Endothelial cell of umbilical vein (primary cell): ENCODE results near the gene PRKAG2. TPM values are rescaled to one million over a fixed set of nuclear protein-coding genes. Genes with fewer than 3 reads are reported as not detected.

Experiments used
- BruUV-seq: library from RNA; stranded (reverse); fragments of 400-500 nt; replicated peaks from 2 replicates; lab custom pipeline; 2021; lab: Mats Ljungman, UMichigan
- CTCF ChIA-PET: fragments of 300-600, 350-600 bp; sonication (Branson Sonifier 250); formaldehyde crosslinking; loops from one replicate; lab custom pipeline; 2021; ENCODE audit warnings: antibody characterized with exemption, inconsistent platforms; lab: Charles Lee
- POLR2A ChIA-PET: fragments of 300-600, 350-600 bp; sonication (Branson Sonifier 250); formaldehyde crosslinking; loops from one replicate; lab custom pipeline; 2021; ENCODE audit warnings: antibody characterized with exemption, inconsistent platforms; lab: Charles Lee
- DNase-seq: peaks from one replicate; pipeline ENCODE4 v3.0.0-alpha.2; 2011; ENCODE audit warnings: low read depth, low spot score
- FAIRE-seq: peaks from 2 replicates; lab custom pipeline; 2011; peaks lifted over from hg19 to GRCh38; lab: Jason Lieb, UNC
- H2AFZ ChIP-seq: 2 replicates; pipeline ENCODE4 v1.6.0; 2012; ENCODE audit warnings: low read depth, low read length, control low read depth, inconsistent platforms
- H3K27ac ChIP-seq: 2 replicates; pipeline ENCODE4 v1.5.1; 2011; ENCODE audit warnings: low read depth, mild to moderate bottlenecking, control low read depth, low read length, moderate library complexity; ENCODE audit not compliant: insufficient read depth
- H3K27me3 ChIP-seq, 2 experiments: 2 replicates each; pipeline versions ENCODE4 v1.6.0 to v1.6.1; 2011; ENCODE audit warnings: low read length in 2 of 2, mixed read lengths in 1 of 2; ENCODE audit not compliant: control insufficient read depth in 2 of 2, insufficient read depth in 2 of 2
- H3K36me3 ChIP-seq, 2 experiments: 2 replicates in 1 of 2; 3 replicates in 1 of 2; pipeline ENCODE4 v1.5.1; 2011; ENCODE audit warnings: low read length in 2 of 2, mild to moderate bottlenecking in 1 of 2, moderate library complexity in 1 of 2; ENCODE audit not compliant: control insufficient read depth in 2 of 2, insufficient read depth in 2 of 2; ENCODE audit errors: extremely low read depth in 1 of 2
- H3K4me1 ChIP-seq: 3 replicates; pipeline ENCODE4 v1.5.1; 2011; ENCODE audit warnings: mild to moderate bottlenecking, low read length; ENCODE audit not compliant: control insufficient read depth, insufficient read depth; ENCODE audit errors: extremely low read depth
- H3K4me2 ChIP-seq: 2 replicates; pipeline ENCODE4 v1.6.1; 2011; ENCODE audit warnings: low read length, control low read depth, mixed read lengths; ENCODE audit not compliant: insufficient read depth
- H3K4me3 ChIP-seq, 3 experiments: fragments of 200-600 bp in 1 of 3; sonication (generic), shearing (Covaris generic) in 1 of 3; replicated peaks in 1 of 3; 2 replicates each; pipeline ENCODE4 v1.5.1; 2011 to 2016; ENCODE audit warnings: control low read depth in 3 of 3, low read length in 3 of 3, mild to moderate bottlenecking in 2 of 3, inconsistent platforms in 1 of 3, low read depth in 1 of 3, moderate library complexity in 1 of 3; ENCODE audit not compliant: insufficient read depth in 1 of 3
- H3K79me2 ChIP-seq: 2 replicates; pipeline ENCODE4 v1.6.0; 2012; ENCODE audit warnings: low read length, inconsistent platforms; ENCODE audit not compliant: control insufficient read depth, insufficient read depth
- H3K9ac ChIP-seq: replicated peaks from 2 replicates; pipeline ENCODE3; 2011; ENCODE audit warnings: low read length, control low read depth; ENCODE audit not compliant: insufficient read depth; ENCODE audit errors: extremely low read depth
- H3K9me1 ChIP-seq: replicated peaks from 3 replicates; pipeline ENCODE4 v1.6.0; 2011; ENCODE audit warnings: mild to moderate bottlenecking, low read length; ENCODE audit not compliant: control insufficient read depth, insufficient read depth; ENCODE audit errors: extremely low read depth
- H3K9me3 ChIP-seq: replicated peaks from 2 replicates; pipeline ENCODE4 v1.5.1; 2012; ENCODE audit warnings: low read length, inconsistent platforms; ENCODE audit not compliant: control insufficient read depth, insufficient read depth
- H4K20me1 ChIP-seq: replicated peaks from 2 replicates; pipeline ENCODE3; 2011; ENCODE audit warnings: mild to moderate bottlenecking, low read length; ENCODE audit not compliant: control insufficient read depth, insufficient read depth; ENCODE audit errors: extremely low read depth
- FOS ChIP-seq: IDR thresholded peaks from 2 replicates; pipeline ENCODE4 v1.6.1; 2011; ENCODE audit warnings: mild to moderate bottlenecking, low read length, moderate library complexity, borderline replicate concordance; ENCODE audit not compliant: insufficient read depth
- GATA2 ChIP-seq: IDR thresholded peaks from 2 replicates; pipeline ENCODE4 v1.7.0; 2011; ENCODE audit warnings: low read depth, mild to moderate bottlenecking, moderate library complexity, mixed read lengths, low read length; ENCODE audit not compliant: insufficient read length, insufficient read depth
- JUN ChIP-seq: IDR thresholded peaks from 2 replicates; pipeline ENCODE4 v1.6.1; 2011; ENCODE audit warnings: borderline replicate concordance, low read depth; ENCODE audit not compliant: insufficient read length, insufficient read depth
- POLR2A ChIP-seq: IDR thresholded peaks from 2 replicates; pipeline ENCODE4 v1.6.1; 2012; ENCODE audit warnings: low read depth, mild to moderate bottlenecking, control low read depth, low read length
- dilution Hi-C: fragments of 300-500 bp; cut with MboI; formaldehyde crosslinking; loops from one replicate; pipeline ENCODE4 v1.15.0; 2019; ENCODE audit warnings: low sequenced_read_pairs; ENCODE audit not compliant: extremely low pct_ligation_motif_present
- intact Hi-C: fragments of 100-400 bp; cut with micrococcal nuclease; formaldehyde crosslinking; loops from one replicate; pipeline ENCODE4 v1.10.0; 2022
- polyA plus RNA-seq, 4 experiments: library from polyadenylated mRNA; depleted of rRNA in 3 of 4; stranded (reverse) in 3 of 4; unstranded in 1 of 4; fragments of >200 nt; gene quantifications; 2 replicates each; pipeline versions ENCODE4 v1.2.1 to v1.2.3, GENCODE V29; 2011 to 2012; ENCODE audit warnings: missing spikeins in 1 of 4
- total RNA-seq: library from RNA; stranded (reverse); gene quantifications from 2 replicates; pipeline ENCODE4 v1.2.3, GENCODE V29; 2021
- TF ChIP-seq, protein P1 (sequence below): IDR thresholded peaks from 2 replicates; pipeline ENCODE4 v1.6.1; 2011; ENCODE audit not compliant: insufficient read depth, insufficient read length
- TF ChIP-seq, protein P2 (sequence below), 2 donors: IDR thresholded peaks; 1 replicate in 1 of 2; 2 replicates in 1 of 2; pipeline ENCODE4 v1.5.1; 2011; ENCODE audit warnings: low read length in 2 of 2, mild to moderate bottlenecking in 2 of 2, moderate library complexity in 2 of 2, control low read depth in 1 of 2, inconsistent platforms in 1 of 2, low read depth in 1 of 2; ENCODE audit not compliant: insufficient read depth in 1 of 2; ENCODE audit errors: extremely low read depth in 1 of 2

PRKAG2 gene
- total and polyA plus RNA-seq, 2 donors (not counting 3 experiments of a cell fraction or from before 2014, with no cell fraction given) = 19.3 to 51.5 TPM

DNA sequence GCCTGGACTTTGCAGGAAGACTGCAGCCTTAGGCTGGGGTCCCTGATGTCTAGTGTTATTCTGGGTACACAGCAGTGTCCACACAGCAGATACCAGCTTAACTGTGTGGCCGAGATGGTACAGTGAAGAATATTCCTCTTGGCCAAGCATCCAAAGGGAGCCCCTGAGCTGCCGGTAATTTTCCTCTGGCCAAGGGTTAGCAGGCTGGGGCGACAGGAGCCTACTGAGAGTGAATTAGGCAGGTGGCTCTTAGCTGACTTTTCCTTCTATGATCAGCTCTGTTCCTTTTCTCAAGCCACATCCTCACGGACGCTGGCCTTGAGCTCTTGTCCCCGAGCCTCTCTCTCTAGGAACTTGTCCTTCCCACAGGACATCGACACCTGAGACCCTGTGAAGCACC lies 29.8 kb downstream of the PRKAG2 start:
- Histone ChIP-seq H3K4me1 (no peaks in the 10 kb centered on the region), H3K27me3 (no peaks in the 10 kb centered on the region), H3K9me1 (no peaks in the 10 kb centered on the region), H3K4me3 (no peak overlapping the region), H2AFZ (no peak overlapping the region), H3K9me3 (no peaks in the 10 kb centered on the region), H3K36me3 (no peaks in the 10 kb centered on the region), H3K4me2 (no peak overlapping the region), H3K9ac (no peak overlapping the region), H4K20me1 (no peaks in the 10 kb centered on the region), H3K27ac (no peak overlapping the region), H3K79me2 (no peaks in the 10 kb centered on the region)
- POLR2A ChIA-PET = no interaction called here
- no peak for FAIRE-seq
- DNase-seq = no peak
- TF ChIP-seq GATA2 = no peak
- TF ChIP-seq, protein P1, sequence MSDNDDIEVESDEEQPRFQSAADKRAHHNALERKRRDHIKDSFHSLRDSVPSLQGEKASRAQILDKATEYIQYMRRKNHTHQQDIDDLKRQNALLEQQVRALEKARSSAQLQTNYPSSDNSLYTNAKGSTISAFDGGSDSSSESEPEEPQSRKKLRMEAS = no peak
- TF ChIP-seq POLR2A = no peak
- no peak for TF ChIP-seq FOS
- TF ChIP-seq, protein P2, sequence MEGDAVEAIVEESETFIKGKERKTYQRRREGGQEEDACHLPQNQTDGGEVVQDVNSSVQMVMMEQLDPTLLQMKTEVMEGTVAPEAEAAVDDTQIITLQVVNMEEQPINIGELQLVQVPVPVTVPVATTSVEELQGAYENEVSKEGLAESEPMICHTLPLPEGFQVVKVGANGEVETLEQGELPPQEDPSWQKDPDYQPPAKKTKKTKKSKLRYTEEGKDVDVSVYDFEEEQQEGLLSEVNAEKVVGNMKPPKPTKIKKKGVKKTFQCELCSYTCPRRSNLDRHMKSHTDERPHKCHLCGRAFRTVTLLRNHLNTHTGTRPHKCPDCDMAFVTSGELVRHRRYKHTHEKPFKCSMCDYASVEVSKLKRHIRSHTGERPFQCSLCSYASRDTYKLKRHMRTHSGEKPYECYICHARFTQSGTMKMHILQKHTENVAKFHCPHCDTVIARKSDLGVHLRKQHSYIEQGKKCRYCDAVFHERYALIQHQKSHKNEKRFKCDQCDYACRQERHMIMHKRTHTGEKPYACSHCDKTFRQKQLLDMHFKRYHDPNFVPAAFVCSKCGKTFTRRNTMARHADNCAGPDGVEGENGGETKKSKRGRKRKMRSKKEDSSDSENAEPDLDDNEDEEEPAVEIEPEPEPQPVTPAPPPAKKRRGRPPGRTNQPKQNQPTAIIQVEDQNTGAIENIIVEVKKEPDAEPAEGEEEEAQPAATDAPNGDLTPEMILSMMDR (IDR thresholded peaks at IDR 0.05; ENCODE audit: extremely low read depth in 1 of 2, insufficient read depth in 1 of 2, low read depth in 1 of 2, low read length in 2 of 2) = no peak
- no peak for TF ChIP-seq JUN
- CTCF ChIA-PET = no interaction called here
- intact Hi-C loops = no loop called here
- dilution Hi-C loops = no loop called here
- no TSS peak for BruUV-seq
